ENCODE measurements around the gene FBRSL1.

- no peak for TF ChIP-seq EZH2 (IDR thresholded peaks at IDR 0.05; ENCODE audit: insufficient read depth, poor library complexity, severe bottlenecking)
- TF ChIP-seq EZH2phosphoT487 (IDR thresholded peaks at IDR 0.05; ENCODE audit: insufficient read depth, low read depth): no peak
These were observed 48.1 kb downstream of the FBRSL1 start for GRCh38 chr12:132537836-132538662.

Data from GM23248 (cell line).